Stomach (tissue), 9 donors: ENCODE measurements around the gene ARHGEF3. TPM values are rescaled to one million over a fixed set of nuclear protein-coding genes. Genes with fewer than 3 reads are reported as not detected.

Source experiments
- DNase-seq, 2 donors: peaks; one replicate each; pipeline versions ENCODE4 v3.0.0 to v3.0.0-alpha.2; 2013 to 2019
- H3K27ac ChIP-seq, 5 donors: fragments of 200-600 bp in 4 of 5; sonication (generic) in 4 of 5; one replicate each; pipeline ENCODE4 v1.5.1; 2013 to 2019; ENCODE audit warnings: mild to moderate bottlenecking in 1 of 5, moderate library complexity in 1 of 5
- H3K27me3 ChIP-seq, 3 donors: fragments of 200-600 bp; sonication (generic); one replicate each; pipeline ENCODE4 v1.5.1; 2017 to 2019; ENCODE audit warnings: mixed run types in 1 of 3
- H3K36me3 ChIP-seq, 4 donors: fragments of 200-600 bp; sonication (generic); 1 replicate in 3 of 4; 2 replicates in 1 of 4; pipeline ENCODE4 v1.5.1; 2016 to 2019
- H3K4me1 ChIP-seq, 4 donors: fragments of 200-600 bp; sonication (generic); one replicate each; pipeline ENCODE4 v1.5.1; 2016 to 2019
- H3K4me3 ChIP-seq, 4 donors: fragments of 200-600 bp; sonication (generic) in 3 of 4; one replicate each; pipeline ENCODE4 v1.5.1; 2016 to 2019; ENCODE audit warnings: mild to moderate bottlenecking in 1 of 4
- H3K9me3 ChIP-seq, 4 donors: fragments of 200-600 bp; sonication (generic); one replicate each; pipeline ENCODE4 v1.5.1; 2016 to 2019
- EP300 ChIP-seq: sonication (generic); formaldehyde crosslinking; IDR thresholded peaks from one replicate; pipeline ENCODE4 v1.6.1; 2017; ENCODE audit warnings: antibody characterized with exemption
- POLR2A ChIP-seq, 4 donors: fragments of 450-650 bp; IDR thresholded peaks; one replicate each; pipeline ENCODE4 v1.6.1; 2016; ENCODE audit warnings: antibody characterized with exemption in 4 of 4, control low read depth in 2 of 4, mild to moderate bottlenecking in 1 of 4, moderate library complexity in 1 of 4
- POLR2AphosphoS5 ChIP-seq, 3 donors: sonication (generic); formaldehyde crosslinking; IDR thresholded peaks; one replicate each; pipeline ENCODE4 v1.6.1; 2016; ENCODE audit warnings: antibody characterized with exemption in 3 of 3
- WGBS, 5 donors: extraction: QIAGEN DNeasy Blood & Tissue Kit in 3 of 5; methylation state at CpG; one replicate each; pipeline versions ENCODE4 v1.1.5 to v1.1.7; 2013 to 2018; 5-methylcytosine and 5-hydroxymethylcytosine counted together
- intact Hi-C: fragments of 100-400 bp; cut with DNase I; formaldehyde crosslinking; loops from one replicate; pipeline ENCODE4 v1.15.1; 2023; ENCODE audit warnings: low total_unique reads
- polyA plus RNA-seq, 3 donors: library from polyadenylated mRNA; stranded (reverse); fragments of 200-250 nt; gene quantifications; one replicate each; pipeline ENCODE4 v1.2.3, GENCODE V29; 2013
- total RNA-seq, 5 donors: library from RNA; depleted of rRNA; stranded (reverse); fragments of >200 nt; gene quantifications; one replicate each; pipeline versions ENCODE4 v1.1.0 to v1.2.3, GENCODE V29; 2014 to 2016
- TF ChIP-seq, protein P1 (sequence below), 7 experiments: fragments of 450-650 bp in 4 of 7; fragments of 200-600 bp in 3 of 7; sonication (generic) in 3 of 7; IDR thresholded peaks; one replicate each; pipeline ENCODE4 v1.5.1; 2016 to 2019; ENCODE audit warnings: antibody characterized with exemption in 7 of 7, control low read depth in 2 of 7, mild to moderate bottlenecking in 1 of 7
- donor health status: healthy with polysubstance abuse.
- donor health status: Bipolar disorder and iron deficiency.
- donor health status: healthy.

ARHGEF3 gene
- total and polyA plus RNA-seq, 8 donors: 6.2 to 23.8 (median 14.2) TPM

DNA sequence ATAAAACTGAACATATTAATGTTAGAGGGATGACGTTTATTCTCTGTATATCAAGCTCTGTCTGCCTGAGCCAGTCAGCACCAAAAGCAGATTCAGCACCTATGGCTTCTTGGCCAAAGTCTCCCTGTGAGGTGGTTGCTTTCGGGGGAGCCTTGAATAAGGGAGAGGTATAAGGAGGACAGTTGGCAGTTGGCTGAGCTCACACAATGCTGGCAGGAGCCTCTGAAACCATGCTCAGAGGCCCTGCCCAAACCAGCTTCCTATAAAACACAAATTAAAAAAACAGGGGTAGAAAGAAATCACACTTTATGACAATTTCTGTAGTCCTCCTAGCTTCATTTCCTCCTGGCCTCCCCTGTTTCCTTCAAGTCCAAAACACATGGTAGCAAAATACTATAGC, 18.8 kb downstream of the ARHGEF3 start:
- 22 to 52% (median 35%) methylated on average over 2 of the region's 2 CpGs for WGBS, 5 donors
- Histone ChIP-seq H3K27ac (peak overlapping the region; percentile 63 to 88 (median 70)), H3K4me3 (no peak overlapping the region)

DNA sequence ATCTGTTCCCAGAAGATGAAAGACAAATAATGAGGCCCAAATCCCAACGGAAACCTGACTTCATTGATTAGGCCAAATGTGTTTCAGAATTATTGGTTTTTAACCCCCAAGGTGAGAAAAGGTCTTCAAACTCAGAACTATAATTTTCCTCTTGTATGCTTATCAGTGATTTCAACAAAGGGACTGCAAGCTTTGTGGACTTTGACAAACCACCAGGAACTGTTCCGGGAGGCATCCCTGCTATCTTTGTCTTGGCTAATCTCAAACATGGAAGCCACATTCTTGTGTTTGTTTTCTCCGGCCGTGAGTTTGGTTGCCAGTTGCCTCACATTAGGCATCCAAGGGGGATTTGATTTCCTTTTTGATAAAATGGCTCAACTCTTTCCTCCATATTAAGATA, 19.5 kb downstream of the ARHGEF3 start:
- Histone ChIP-seq H3K27ac (peak overlapping the region; percentile 68 to 88 (median 71)), H3K9me3 (no peaks in the 10 kb centered on the region), H3K4me3 (no peak overlapping the region), H3K36me3 (no peaks in the 10 kb centered on the region), H3K27me3 (no peaks in the 10 kb centered on the region), H3K4me1 (peaks cover 46 to 70% (median 57%) of the 10 kb centered on the region in 4 donors)
- DNase-seq: no peak
- TF ChIP-seq EP300 (no peak), POLR2AphosphoS5 (IDR thresholded peaks at IDR 0.05) (no peak), POLR2A (IDR thresholded peaks at IDR 0.05) (no peak)
- TF ChIP-seq, protein P1, sequence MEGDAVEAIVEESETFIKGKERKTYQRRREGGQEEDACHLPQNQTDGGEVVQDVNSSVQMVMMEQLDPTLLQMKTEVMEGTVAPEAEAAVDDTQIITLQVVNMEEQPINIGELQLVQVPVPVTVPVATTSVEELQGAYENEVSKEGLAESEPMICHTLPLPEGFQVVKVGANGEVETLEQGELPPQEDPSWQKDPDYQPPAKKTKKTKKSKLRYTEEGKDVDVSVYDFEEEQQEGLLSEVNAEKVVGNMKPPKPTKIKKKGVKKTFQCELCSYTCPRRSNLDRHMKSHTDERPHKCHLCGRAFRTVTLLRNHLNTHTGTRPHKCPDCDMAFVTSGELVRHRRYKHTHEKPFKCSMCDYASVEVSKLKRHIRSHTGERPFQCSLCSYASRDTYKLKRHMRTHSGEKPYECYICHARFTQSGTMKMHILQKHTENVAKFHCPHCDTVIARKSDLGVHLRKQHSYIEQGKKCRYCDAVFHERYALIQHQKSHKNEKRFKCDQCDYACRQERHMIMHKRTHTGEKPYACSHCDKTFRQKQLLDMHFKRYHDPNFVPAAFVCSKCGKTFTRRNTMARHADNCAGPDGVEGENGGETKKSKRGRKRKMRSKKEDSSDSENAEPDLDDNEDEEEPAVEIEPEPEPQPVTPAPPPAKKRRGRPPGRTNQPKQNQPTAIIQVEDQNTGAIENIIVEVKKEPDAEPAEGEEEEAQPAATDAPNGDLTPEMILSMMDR (IDR thresholded peaks at IDR 0.05): no peak
- intact Hi-C loops: no loop called here
- 29 to 49% (median 46%) methylated on average over 4 of the region's 4 CpGs for WGBS, 5 donors

More for the DNA sequence above, 18.8 kb downstream of the ARHGEF3 start:
- intact Hi-C loops: no loop called here
- H3K9me3 ChIP-seq: no peaks in the 10 kb centered on the region
- no peak for DNase-seq
- TF ChIP-seq POLR2AphosphoS5 (IDR thresholded peaks at IDR 0.05): no peak
- no peak for TF ChIP-seq EP300
- no peak for TF ChIP-seq POLR2A (IDR thresholded peaks at IDR 0.05)
- TF ChIP-seq, protein P1 (IDR thresholded peaks at IDR 0.05): no peak
- no peaks in the 10 kb centered on the region for H3K27me3 ChIP-seq
- peaks cover 40 to 69% (median 54%) of the 10 kb centered on the region in 4 donors for H3K4me1 ChIP-seq
- H3K36me3 ChIP-seq: no peaks in the 10 kb centered on the region

DNA sequence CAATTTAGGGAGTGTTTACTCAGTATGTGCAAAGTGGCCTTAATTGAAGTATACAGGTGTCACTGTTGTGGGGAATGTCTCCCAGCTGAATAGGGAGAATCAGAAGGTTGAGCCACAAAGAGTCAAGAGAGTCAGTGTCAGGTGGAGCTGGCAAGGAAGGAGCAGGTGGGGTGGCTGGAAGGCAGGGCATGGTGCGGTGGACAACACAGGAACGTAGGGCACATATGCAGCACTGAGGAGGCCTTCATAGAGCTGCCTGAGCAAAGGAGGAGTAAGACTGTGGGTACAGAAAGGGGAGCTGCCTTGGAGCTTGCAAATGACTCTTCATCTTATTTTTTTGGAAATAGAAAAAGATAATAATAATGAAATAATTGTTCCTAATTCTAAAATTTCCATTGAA, 20.0 kb downstream of the ARHGEF3 start:
- Histone ChIP-seq H3K36me3 (no peaks in the 10 kb centered on the region), H3K4me1 (peaks cover 46 to 70% (median 59%) of the 10 kb centered on the region in 4 donors), H3K27ac (peak overlapping the region in 3 of 5 donors; percentile 19 to 88 (median 68)), H3K9me3 (no peaks in the 10 kb centered on the region), H3K4me3 (no peak overlapping the region), H3K27me3 (no peaks in the 10 kb centered on the region)
- WGBS, 5 donors: 77 to 96% (median 89%) methylated on average over 2 of the region's 2 CpGs
- no peak for DNase-seq
- intact Hi-C loops: no loop called here
- TF ChIP-seq, protein P1 (IDR thresholded peaks at IDR 0.05): no peak
- no peak for TF ChIP-seq POLR2AphosphoS5 (IDR thresholded peaks at IDR 0.05)
- TF ChIP-seq EP300: no peak
- TF ChIP-seq POLR2A (IDR thresholded peaks at IDR 0.05): no peak

DNA sequence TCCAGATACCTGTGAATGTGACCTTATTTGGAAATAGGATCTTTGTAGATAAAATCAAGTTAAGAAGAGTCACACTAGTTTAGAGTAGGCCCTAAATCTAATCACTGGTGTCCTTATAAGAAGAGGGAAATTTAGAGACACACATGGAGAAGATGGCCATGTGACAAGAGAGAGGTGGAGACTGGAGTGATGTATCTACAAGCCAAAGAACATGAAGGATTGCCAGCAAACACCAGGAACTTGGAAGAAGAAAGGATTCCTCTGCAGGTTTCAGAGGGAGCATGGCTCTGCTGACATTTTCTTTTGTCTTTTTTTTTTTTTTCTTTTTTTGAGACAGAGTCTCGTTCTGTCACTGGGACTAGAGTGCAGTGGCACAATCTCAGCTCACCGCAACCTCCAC, 20.8 kb downstream of the ARHGEF3 start:
- H3K4me3 ChIP-seq: no peak overlapping the region
- TF ChIP-seq POLR2A (IDR thresholded peaks at IDR 0.05) (no peak), POLR2AphosphoS5 (IDR thresholded peaks at IDR 0.05) (no peak), EP300 (no peak)
- TF ChIP-seq, protein P1 (IDR thresholded peaks at IDR 0.05): no peak
- WGBS, 5 donors: 85 to 98% (median 94%) methylated on average over 2 of the region's 2 CpGs
- H3K4me1 ChIP-seq: peaks cover 52 to 78% (median 65%) of the 10 kb centered on the region in 4 donors
- no peaks in the 10 kb centered on the region for H3K27me3 ChIP-seq
- no peaks in the 10 kb centered on the region for H3K9me3 ChIP-seq
- no peak for DNase-seq
- H3K27ac ChIP-seq: peak overlapping the region in 1 of 5 donors; percentile 88
- intact Hi-C loops: no loop called here
- H3K36me3 ChIP-seq: no peaks in the 10 kb centered on the region
